22Rv1 (cell line): Measurements from ENCODE around the gene ATP2C2.

Experiments
- H3K27ac ChIP-seq: fragments of 450-650 bp; 2 replicates; pipeline ENCODE4 v1.5.1; 2017
- ZFX ChIP-seq: fragments of 450-650 bp; IDR thresholded peaks from 2 replicates; pipeline ENCODE4 v1.6.1; 2017; ENCODE audit warnings: antibody characterized with exemption, borderline replicate concordance
- TF ChIP-seq, protein P1 (sequence below): fragments of 450-650 bp; IDR thresholded peaks from 2 replicates; pipeline ENCODE4 v1.5.1; 2017; ENCODE audit warnings: mild to moderate bottlenecking

The ATP2C2 gene

DNA sequence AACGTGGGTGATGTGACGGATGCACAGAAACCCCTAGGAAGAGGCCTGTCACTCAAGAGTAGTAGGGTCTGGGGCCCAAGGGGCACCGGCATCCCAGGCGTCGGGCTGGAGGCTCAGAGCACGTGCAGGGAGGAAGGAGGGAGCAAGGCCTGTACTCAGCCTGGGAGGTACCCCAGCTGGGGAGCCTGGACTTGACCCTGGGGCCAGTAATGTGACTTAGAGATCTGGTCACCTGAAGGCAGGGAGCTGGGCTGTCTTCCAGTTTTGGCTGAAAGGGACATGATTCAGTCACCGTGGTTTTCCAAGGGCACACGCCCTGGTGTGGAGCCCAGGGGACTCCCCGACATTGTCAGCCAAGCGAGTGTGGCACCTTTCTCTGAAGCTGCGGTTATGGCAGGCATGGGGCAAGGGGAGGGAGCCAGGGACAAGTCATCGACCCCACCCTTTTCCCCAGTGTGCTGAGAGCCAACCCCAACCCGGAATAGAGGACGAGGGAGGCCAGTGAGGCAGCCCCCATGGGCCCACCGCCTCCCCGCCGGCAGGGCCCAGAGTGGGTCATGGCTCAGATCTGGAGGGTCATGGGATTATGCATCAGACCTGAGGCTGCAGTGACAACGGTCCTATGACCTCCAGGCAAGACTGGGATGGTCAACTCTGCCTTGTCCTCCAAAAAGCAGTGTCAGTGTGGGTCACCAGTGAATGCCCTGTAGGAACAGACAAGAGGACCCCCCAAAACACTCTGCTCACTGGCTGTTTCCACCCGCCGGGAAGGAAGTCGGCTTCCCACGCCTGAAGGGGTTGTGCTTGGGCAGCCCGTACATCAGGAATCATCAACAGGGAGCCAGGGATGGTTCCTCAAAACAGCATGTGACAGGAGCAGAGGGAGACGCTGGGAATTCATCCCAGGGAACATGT lies 94.2 kb downstream of the ATP2C2 start:
- TF ChIP-seq, protein P1, sequence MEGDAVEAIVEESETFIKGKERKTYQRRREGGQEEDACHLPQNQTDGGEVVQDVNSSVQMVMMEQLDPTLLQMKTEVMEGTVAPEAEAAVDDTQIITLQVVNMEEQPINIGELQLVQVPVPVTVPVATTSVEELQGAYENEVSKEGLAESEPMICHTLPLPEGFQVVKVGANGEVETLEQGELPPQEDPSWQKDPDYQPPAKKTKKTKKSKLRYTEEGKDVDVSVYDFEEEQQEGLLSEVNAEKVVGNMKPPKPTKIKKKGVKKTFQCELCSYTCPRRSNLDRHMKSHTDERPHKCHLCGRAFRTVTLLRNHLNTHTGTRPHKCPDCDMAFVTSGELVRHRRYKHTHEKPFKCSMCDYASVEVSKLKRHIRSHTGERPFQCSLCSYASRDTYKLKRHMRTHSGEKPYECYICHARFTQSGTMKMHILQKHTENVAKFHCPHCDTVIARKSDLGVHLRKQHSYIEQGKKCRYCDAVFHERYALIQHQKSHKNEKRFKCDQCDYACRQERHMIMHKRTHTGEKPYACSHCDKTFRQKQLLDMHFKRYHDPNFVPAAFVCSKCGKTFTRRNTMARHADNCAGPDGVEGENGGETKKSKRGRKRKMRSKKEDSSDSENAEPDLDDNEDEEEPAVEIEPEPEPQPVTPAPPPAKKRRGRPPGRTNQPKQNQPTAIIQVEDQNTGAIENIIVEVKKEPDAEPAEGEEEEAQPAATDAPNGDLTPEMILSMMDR: no peak
- TF ChIP-seq ZFX: no peak

DNA sequence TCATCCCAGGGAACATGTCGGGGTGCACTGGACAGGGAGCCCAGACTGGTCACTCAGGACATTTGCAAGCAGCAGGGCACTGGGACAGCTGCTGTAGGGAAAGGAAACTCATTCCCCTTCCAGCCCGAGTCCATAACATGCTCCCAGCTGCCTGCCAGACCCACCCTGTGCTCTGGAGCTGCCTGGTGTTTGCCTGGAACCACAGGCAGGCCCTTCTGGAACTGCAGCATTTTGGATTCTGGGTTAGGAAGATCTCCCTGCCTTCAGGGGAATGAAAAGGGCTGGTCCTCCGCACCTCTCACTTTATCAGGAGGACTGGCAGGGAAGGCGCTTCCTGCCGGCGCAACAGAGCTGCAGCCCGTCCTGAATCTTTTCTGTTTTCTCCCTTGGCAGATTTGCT lies 94.9 kb downstream of the ATP2C2 start:
- no peak overlapping the region for H3K27ac ChIP-seq
- no peak for TF ChIP-seq ZFX
- TF ChIP-seq, protein P1: no peak

More for the DNA sequence above, 94.2 kb downstream of the ATP2C2 start:
- no peak overlapping the region for H3K27ac ChIP-seq

DNA sequence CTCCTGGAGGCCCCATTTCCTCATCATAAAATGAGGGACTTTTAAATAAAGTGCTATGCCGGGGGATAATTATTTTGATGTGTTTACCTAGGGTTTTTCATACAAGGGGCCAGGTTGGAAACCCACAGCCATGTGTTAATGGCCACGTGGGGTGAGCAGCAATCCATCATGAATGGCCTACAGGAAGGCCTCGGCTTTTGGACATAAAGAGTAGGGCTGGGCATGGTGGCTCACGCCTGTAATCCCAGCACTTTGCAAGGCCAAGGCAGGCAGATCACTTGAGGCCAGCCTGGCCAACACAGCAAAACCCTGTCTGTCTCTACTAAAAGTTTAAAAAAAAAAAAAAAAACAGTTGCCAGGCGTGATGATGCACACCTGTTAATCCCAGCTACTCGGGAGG lies 95.8 kb downstream of the ATP2C2 start:
- no peak for TF ChIP-seq ZFX
- TF ChIP-seq, protein P1: no peak
- no peak overlapping the region for H3K27ac ChIP-seq

DNA sequence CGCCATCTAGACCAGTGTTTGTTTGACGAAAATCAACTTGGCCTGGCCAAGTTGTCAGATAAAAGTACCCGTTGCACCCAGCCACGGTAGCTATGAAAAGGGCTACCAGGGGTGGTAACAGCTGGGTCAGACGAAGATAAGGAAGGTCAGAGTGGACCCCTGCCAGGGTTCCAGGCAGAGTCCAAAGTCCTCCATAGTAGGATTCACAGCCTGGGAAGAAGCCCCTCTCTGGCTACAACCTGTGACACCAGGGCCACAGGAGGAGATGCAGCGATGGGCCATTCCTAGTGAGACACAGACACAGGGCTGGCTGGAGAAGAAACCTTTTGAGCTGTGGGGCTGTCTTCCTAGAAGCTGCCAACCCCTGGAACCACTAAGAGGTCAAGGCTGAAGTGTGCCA lies 96.8 kb downstream of the ATP2C2 start:
- TF ChIP-seq, protein P1: no peak
- no peak for TF ChIP-seq ZFX
- no peak overlapping the region for H3K27ac ChIP-seq

DNA sequence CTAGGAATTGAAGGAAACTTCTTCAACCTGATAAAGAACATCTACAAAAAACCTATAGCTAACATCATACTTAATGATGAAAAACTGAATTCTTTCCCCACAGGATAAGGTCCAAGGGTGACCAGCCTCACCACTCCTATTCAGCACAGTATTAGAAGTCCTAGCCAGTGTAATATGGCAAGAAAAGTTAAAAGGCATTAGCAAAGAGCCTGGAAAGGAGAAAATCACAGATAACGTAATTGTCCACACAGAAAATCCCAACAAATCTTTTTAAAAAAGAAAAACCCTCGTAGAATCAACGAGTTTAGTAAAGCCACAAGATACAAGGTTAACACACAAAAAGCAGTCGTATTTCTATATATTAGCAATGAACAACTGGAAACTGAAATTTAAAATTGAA lies 98.4 kb downstream of the ATP2C2 start:
- no peak for TF ChIP-seq ZFX
- TF ChIP-seq, protein P1: no peak

DNA sequence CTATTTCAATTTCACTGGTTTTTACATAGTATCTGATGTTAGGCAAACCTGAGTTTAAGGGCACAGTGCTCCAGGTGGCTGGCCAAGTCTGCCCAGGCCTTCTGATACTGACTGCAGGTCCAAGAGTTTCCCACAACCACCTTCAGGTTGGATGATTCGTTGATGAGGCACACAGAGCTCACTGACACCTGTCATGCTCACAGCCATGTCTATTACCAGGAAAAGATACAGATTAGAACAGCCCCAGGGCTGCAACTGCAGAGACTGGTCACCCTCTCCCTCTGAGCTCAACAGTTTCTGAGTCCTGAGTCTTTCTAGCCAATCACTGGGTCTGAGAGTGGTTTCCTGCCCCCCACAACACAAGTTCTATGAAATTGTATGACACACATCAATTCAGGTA lies 98.9 kb downstream of the ATP2C2 start:
- H3K27ac ChIP-seq: no peak overlapping the region
- TF ChIP-seq ZFX: no peak
- TF ChIP-seq, protein P1: no peak

More for the DNA sequence above, 98.4 kb downstream of the ATP2C2 start:
- H3K27ac ChIP-seq: no peak overlapping the region

DNA sequence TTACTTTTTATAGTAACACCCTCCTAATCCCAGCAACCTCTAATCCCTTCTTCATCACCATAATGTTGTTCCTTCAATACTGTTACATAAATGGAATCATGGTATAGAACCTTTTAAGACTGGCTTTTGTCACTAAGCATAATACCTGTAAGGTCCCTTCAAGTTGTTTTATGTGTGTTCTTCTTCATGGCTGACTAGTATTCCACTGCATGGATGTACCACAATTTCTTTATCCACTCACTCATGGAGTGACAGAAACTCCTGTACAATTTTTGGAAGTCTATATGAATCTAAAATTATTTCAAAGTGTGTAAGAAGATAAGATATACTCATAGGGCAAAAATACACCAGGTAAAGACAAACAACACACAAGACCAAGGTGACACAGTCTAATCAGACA lies 99.4 kb downstream of the ATP2C2 start:
- no peak overlapping the region for H3K27ac ChIP-seq
- no peak for TF ChIP-seq ZFX
- TF ChIP-seq, protein P1: no peak
